H9 (cell line): ENCODE results near the gene ATXN3L. TPM values are rescaled to one million over a fixed set of nuclear protein-coding genes. Genes with fewer than 3 reads are reported as not detected.

Source experiments
- DNase-seq: peaks from one replicate; pipeline ENCODE4 v3.0.0-alpha.2; 2017
- H2AFZ ChIP-seq: one replicate; pipeline ENCODE4 v1.6.1; 2013; ENCODE audit warnings: mild to moderate bottlenecking, low read length, control low read depth, moderate library complexity
- H2AK5ac ChIP-seq: 2 replicates; pipeline ENCODE4 v1.6.1; 2013; ENCODE audit warnings: low read length, control low read depth, mixed read lengths; ENCODE audit not compliant: insufficient read length
- H2BK120ac ChIP-seq: one replicate; pipeline ENCODE4 v1.6.1; 2013; ENCODE audit warnings: low read depth, mild to moderate bottlenecking, low read length, control low read depth, inconsistent platforms; ENCODE audit not compliant: poor library complexity, severe bottlenecking
- H2BK12ac ChIP-seq: 2 replicates; pipeline ENCODE4 v1.6.1; 2013; ENCODE audit warnings: low read length, control low read depth, mixed read lengths, low read depth; ENCODE audit not compliant: insufficient read length
- H2BK15ac ChIP-seq: 2 replicates; pipeline ENCODE4 v1.6.1; 2013; ENCODE audit warnings: low read depth, low read length, control low read depth
- H2BK20ac ChIP-seq: one replicate; pipeline ENCODE4 v1.6.1; 2013; ENCODE audit warnings: low read depth, mild to moderate bottlenecking, low read length, control low read depth, inconsistent platforms; ENCODE audit not compliant: poor library complexity, severe bottlenecking
- H2BK5ac ChIP-seq: 2 replicates; pipeline ENCODE4 v1.6.1; 2013; ENCODE audit warnings: low read length, control low read depth, mixed read lengths; ENCODE audit not compliant: insufficient read length
- H3K14ac ChIP-seq: 2 replicates; pipeline ENCODE4 v1.6.1; 2013; ENCODE audit warnings: low read length, control low read depth; ENCODE audit not compliant: insufficient read depth
- H3K18ac ChIP-seq: 2 replicates; pipeline ENCODE4 v1.6.1; 2013; ENCODE audit warnings: low read depth, mild to moderate bottlenecking, mixed read lengths, low read length, control low read depth; ENCODE audit not compliant: insufficient read length
- H3K23ac ChIP-seq: 2 replicates; pipeline ENCODE4 v1.6.1; 2013; ENCODE audit warnings: low read length, control low read depth, mixed read lengths, low read depth; ENCODE audit not compliant: insufficient read length
- H3K23me2 ChIP-seq: 2 replicates; pipeline ENCODE4 v1.6.1; 2013; ENCODE audit warnings: low read depth, mild to moderate bottlenecking, mixed read lengths, low read length, control low read depth; ENCODE audit not compliant: insufficient read length, poor library complexity, severe bottlenecking
- H3K27ac ChIP-seq: 2 replicates; pipeline ENCODE4 v1.5.1; 2013; ENCODE audit warnings: low read length, control low read depth, mixed read lengths, low read depth; ENCODE audit not compliant: insufficient read length
- H3K27me3 ChIP-seq: 2 replicates; pipeline ENCODE4 v1.6.1; 2013; ENCODE audit warnings: low read length, control low read depth, inconsistent platforms; ENCODE audit not compliant: insufficient read depth
- H3K4ac ChIP-seq: 2 replicates; pipeline ENCODE4 v1.6.1; 2013; ENCODE audit warnings: low read depth, mild to moderate bottlenecking, control low read depth, inconsistent platforms, low read length, moderate library complexity
- H3K4me1 ChIP-seq: 2 replicates; pipeline ENCODE4 v1.6.1; 2013; ENCODE audit warnings: low read length, control low read depth, inconsistent platforms; ENCODE audit not compliant: insufficient read depth
- H3K4me2 ChIP-seq: 2 replicates; pipeline ENCODE4 v1.6.1; 2013; ENCODE audit warnings: low read length, control low read depth, mixed read lengths; ENCODE audit not compliant: insufficient read length, insufficient read depth
- H3K56ac ChIP-seq: 2 replicates; pipeline ENCODE4 v1.6.1; 2013; ENCODE audit warnings: low read depth, mild to moderate bottlenecking, mixed read lengths, low read length, control low read depth; ENCODE audit not compliant: insufficient read length
- H3K79me1 ChIP-seq: 2 replicates; pipeline ENCODE4 v1.6.1; 2013; ENCODE audit warnings: low read depth, mild to moderate bottlenecking, moderate library complexity, low read length, control low read depth, inconsistent platforms; ENCODE audit not compliant: insufficient read depth, poor library complexity, severe bottlenecking
- H3K79me2 ChIP-seq: 2 replicates; pipeline ENCODE4 v1.6.1; 2013; ENCODE audit warnings: low read length, control low read depth, inconsistent platforms; ENCODE audit not compliant: insufficient read depth
- H3K9ac ChIP-seq: 2 replicates; pipeline ENCODE4 v1.6.1; 2013; ENCODE audit warnings: low read length, control low read depth, mixed read lengths; ENCODE audit not compliant: insufficient read length; ENCODE audit errors: extremely low read depth
- H3K9me3 ChIP-seq: one replicate; pipeline ENCODE4 v1.6.1; 2013; ENCODE audit warnings: low read depth, low read length, inconsistent platforms; ENCODE audit not compliant: control insufficient read depth
- H3T11ph ChIP-seq: one replicate; pipeline ENCODE4 v1.6.1; 2013; ENCODE audit warnings: mild to moderate bottlenecking, low read length, control low read depth, inconsistent platforms
- H4K20me1 ChIP-seq: one replicate; pipeline ENCODE4 v1.6.1; 2013; ENCODE audit not compliant: control insufficient read depth, insufficient read length, insufficient read depth
- H4K5ac ChIP-seq: 2 replicates; pipeline ENCODE4 v1.6.1; 2013; ENCODE audit warnings: low read depth, mild to moderate bottlenecking, mixed read lengths, low read length, control low read depth; ENCODE audit not compliant: insufficient read length
- H4K8ac ChIP-seq: replicated peaks from 2 replicates; pipeline ENCODE4 v1.6.1; 2013; ENCODE audit warnings: low read length, control low read depth, mixed read lengths, low read depth; ENCODE audit not compliant: insufficient read length
- H4K91ac ChIP-seq: 2 replicates; pipeline ENCODE4 v1.6.1; 2013; ENCODE audit warnings: low read depth, mild to moderate bottlenecking, moderate library complexity, mixed read lengths, low read length, control low read depth; ENCODE audit not compliant: insufficient read length
- H3K27ac Mint-ChIP-seq, 3 experiments: 2 replicates in 2 of 3; 3 replicates in 1 of 3; pipeline ENCODE4 v1.8.0; 2020 to 2021; ENCODE audit warnings: mixed read lengths in 3 of 3, mild to moderate bottlenecking in 1 of 3, moderate library complexity in 1 of 3
- H3K27me3 Mint-ChIP-seq: 2 replicates; pipeline ENCODE4 v1.8.0; 2021; ENCODE audit warnings: low read depth, mild to moderate bottlenecking, moderate library complexity, mixed read lengths
- H3K36me3 Mint-ChIP-seq, 3 experiments: 2 replicates in 2 of 3; 3 replicates in 1 of 3; pipeline ENCODE4 v1.8.0; 2020 to 2021; ENCODE audit warnings: low read depth in 3 of 3, mixed read lengths in 3 of 3; ENCODE audit not compliant: insufficient read depth in 1 of 3
- H3K4me1 Mint-ChIP-seq, 2 experiments: 2 replicates each; pipeline ENCODE4 v1.8.0; 2020; ENCODE audit warnings: mixed read lengths in 2 of 2
- H3K4me3 Mint-ChIP-seq, 2 experiments: 2 replicates in 1 of 2; 3 replicates in 1 of 2; pipeline ENCODE4 v1.8.0; 2020 to 2021; ENCODE audit warnings: mild to moderate bottlenecking in 2 of 2, mixed read lengths in 2 of 2, moderate library complexity in 1 of 2
- H3K9me3 Mint-ChIP-seq, 2 experiments: 2 replicates in 1 of 2; 3 replicates in 1 of 2; pipeline ENCODE4 v1.8.0; 2020; ENCODE audit warnings: mild to moderate bottlenecking in 2 of 2, mixed read lengths in 2 of 2, moderate library complexity in 1 of 2
- WGBS: extraction: QIAGEN DNeasy Blood & Tissue Kit; methylation state at CpG from one replicate; pipeline ENCODE4 v1.1.7; 2013; ENCODE audit warnings: missing lambda C conversion rate, low lambda C conversion rate, mixed read lengths; ENCODE audit not compliant: insufficient read length; ENCODE audit errors: extremely low coverage; 5-methylcytosine and 5-hydroxymethylcytosine counted together
- total RNA-seq: library from RNA; stranded (reverse); gene quantifications from 2 replicates; pipeline ENCODE4 v1.2.1, GENCODE V29; 2021
- TF ChIP-seq, protein P1 (sequence below): fragments of 200-600 bp; sonication (generic); conservative IDR thresholded peaks from 3 replicates; pipeline ENCODE4 v1.8.0; 2021; ENCODE audit warnings: antibody characterized with exemption, mild to moderate bottlenecking

Gene ATXN3L
- total RNA-seq, 1 experiment from 2014 or later, result not detected

DNA sequence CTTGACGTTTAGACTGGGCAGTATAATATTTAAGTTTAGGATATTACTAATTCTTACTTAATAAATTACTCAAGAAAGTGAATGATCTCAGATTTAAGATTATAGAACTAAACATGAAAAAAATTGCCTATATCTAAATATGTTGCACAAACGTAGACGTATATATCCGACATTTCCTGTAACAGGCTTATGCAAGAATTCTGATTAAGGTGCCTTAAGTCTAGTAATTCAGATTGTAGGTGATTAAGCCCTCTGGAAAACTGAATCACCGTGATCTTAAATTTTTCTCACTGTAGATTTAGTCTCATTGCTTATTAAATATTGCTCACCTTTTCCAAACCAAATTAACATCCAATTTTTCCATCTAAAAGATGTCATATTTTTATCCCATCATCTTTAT lies 24.0 kb downstream of the ATXN3L start:
- Histone ChIP-seq H3K4me1 (no peaks in the 10 kb centered on the region), H3K79me2 (no peaks in the 10 kb centered on the region), H2BK20ac (no peak overlapping the region), H4K8ac (no peak overlapping the region), H3K56ac (no peak overlapping the region), H2BK5ac (no peak overlapping the region), H2BK15ac (no peak overlapping the region), H3K4me2 (no peak overlapping the region), H3K23me2 (no peaks in the 10 kb centered on the region), H3K14ac (no peak overlapping the region), H3T11ph (no peak overlapping the region), H2BK120ac (no peak overlapping the region), H3K23ac (no peak overlapping the region), H2AFZ (no peak overlapping the region), H3K27ac (no peak overlapping the region), H3K27me3 (no peaks in the 10 kb centered on the region), H2BK12ac (no peak overlapping the region), H2AK5ac (no peak overlapping the region), H4K5ac (no peak overlapping the region), H3K4ac (no peak overlapping the region), H3K18ac (no peak overlapping the region), H3K9me3 (no peaks in the 10 kb centered on the region), H3K79me1 (no peaks in the 10 kb centered on the region), H4K91ac (no peak overlapping the region), H4K20me1 (no peaks in the 10 kb centered on the region), H3K9ac (no peak overlapping the region)
- peaks cover 36 to 37% of the 10 kb centered on the region in 2 experiments for H3K9me3 Mint-ChIP-seq
- peaks cover 0 to 2% (median 0%) of the 10 kb centered on the region in 3 experiments; a peak in 2 of 7 replicates for H3K36me3 Mint-ChIP-seq
- H3K27me3 Mint-ChIP-seq, result no peaks in the 10 kb centered on the region; the same call in 1 of the 2 replicates
- no CpG with 5 or more reads among the region's 5 CpGs for WGBS
- no peak overlapping the region for H3K27ac Mint-ChIP-seq
- H3K4me3 Mint-ChIP-seq, result no peak overlapping the region
- H3K4me1 Mint-ChIP-seq, result peaks cover 3 to 7% of the 10 kb centered on the region in 2 experiments; a peak in 3 of 4 replicates
- DNase-seq, result no peak
- TF ChIP-seq, protein P1, sequence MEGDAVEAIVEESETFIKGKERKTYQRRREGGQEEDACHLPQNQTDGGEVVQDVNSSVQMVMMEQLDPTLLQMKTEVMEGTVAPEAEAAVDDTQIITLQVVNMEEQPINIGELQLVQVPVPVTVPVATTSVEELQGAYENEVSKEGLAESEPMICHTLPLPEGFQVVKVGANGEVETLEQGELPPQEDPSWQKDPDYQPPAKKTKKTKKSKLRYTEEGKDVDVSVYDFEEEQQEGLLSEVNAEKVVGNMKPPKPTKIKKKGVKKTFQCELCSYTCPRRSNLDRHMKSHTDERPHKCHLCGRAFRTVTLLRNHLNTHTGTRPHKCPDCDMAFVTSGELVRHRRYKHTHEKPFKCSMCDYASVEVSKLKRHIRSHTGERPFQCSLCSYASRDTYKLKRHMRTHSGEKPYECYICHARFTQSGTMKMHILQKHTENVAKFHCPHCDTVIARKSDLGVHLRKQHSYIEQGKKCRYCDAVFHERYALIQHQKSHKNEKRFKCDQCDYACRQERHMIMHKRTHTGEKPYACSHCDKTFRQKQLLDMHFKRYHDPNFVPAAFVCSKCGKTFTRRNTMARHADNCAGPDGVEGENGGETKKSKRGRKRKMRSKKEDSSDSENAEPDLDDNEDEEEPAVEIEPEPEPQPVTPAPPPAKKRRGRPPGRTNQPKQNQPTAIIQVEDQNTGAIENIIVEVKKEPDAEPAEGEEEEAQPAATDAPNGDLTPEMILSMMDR, result no peak
